ENCODE measurements around the gene RBBP5. TPM values are rescaled to one million over a fixed set of nuclear protein-coding genes. Genes with fewer than 3 reads are reported as not detected.
A peak's percentile ranks its signal among the peaks of the same experiment; 100 is the strongest.

The RBBP5 gene
- total RNA-seq, 4 donors from 2014 or later, result 12.8 to 21.5 (median 19.0) TPM

GRCh38 chr1:205084360-205084759 lies 37.4 kb downstream of the RBBP5 start, which contains the start of gene TMEM81:
TSS of gene TMEM81 (minus strand) at chr1:205084460. CDS start at chr1:205084320, 140 bp downstream.
- Histone ChIP-seq H3K9me3 (no peaks in the 10 kb centered on the region), H3K27ac (no peak within 1 kb of the TSS), H3K4me3 (no peak within 1 kb of the TSS), H3K4me1 (no peaks in the 10 kb centered on the region), H3K27me3 (no peaks in the 10 kb centered on the region), H3K36me3 (peaks cover 53% of the 10 kb centered on the region)
- TF ChIP-seq POLR2A (IDR thresholded peaks at IDR 0.05) (no peak), CTCF (IDR thresholded peaks at IDR 0.05) (no peak), POLR2AphosphoS5 (IDR thresholded peaks at IDR 0.05) (no peak), EP300 (IDR thresholded peaks at IDR 0.05) (no peak)
- 86% methylated on average over 2 of the region's 2 CpGs for WGBS
- no peak for DNase-seq (ENCODE audit: low spot score in 2 of 2)

- H3K4me3 ChIP-seq, result no peak overlapping the region
- WGBS, result 86% methylated on average over 4 of the region's 4 CpGs
- no peak overlapping the region for H3K27ac ChIP-seq
- H3K9me3 ChIP-seq, result no peaks in the 10 kb centered on the region
- DNase-seq (ENCODE audit: low spot score in 2 of 2), result no peak
- peaks cover 33% of the 10 kb centered on the region for H3K36me3 ChIP-seq
- TF ChIP-seq POLR2A (IDR thresholded peaks at IDR 0.05) (no peak), EP300 (IDR thresholded peaks at IDR 0.05) (no peak), CTCF (IDR thresholded peaks at IDR 0.05) (no peak), POLR2AphosphoS5 (IDR thresholded peaks at IDR 0.05) (no peak)
- H3K4me1 ChIP-seq, result peaks cover 10% of the 10 kb centered on the region
- H3K27me3 ChIP-seq, result no peaks in the 10 kb centered on the region
Measured at GRCh38 chr1:205082431-205082830, 39.3 kb downstream of the RBBP5 start.

- H3K27me3 ChIP-seq, result no peaks in the 10 kb centered on the region
- peak overlapping the region; percentile 51 for H3K27ac ChIP-seq
- H3K9me3 ChIP-seq, result no peaks in the 10 kb centered on the region
- TF ChIP-seq EP300 (IDR thresholded peaks at IDR 0.05) (no peak), POLR2AphosphoS5 (IDR thresholded peaks at IDR 0.05) (no peak), CTCF (IDR thresholded peaks at IDR 0.05) (no peak)
- WGBS, result 63% methylated on average over 1 of the region's 1 CpG
- H3K4me3 ChIP-seq, result no peak overlapping the region
- no peak for DNase-seq (ENCODE audit: low spot score in 2 of 2)
- H3K36me3 ChIP-seq, result no peaks in the 10 kb centered on the region
- peaks cover 36% of the 10 kb centered on the region for H3K4me1 ChIP-seq
Measured at GRCh38 chr1:205077934-205078311, 43.9 kb downstream of the RBBP5 start.

- no peak for DNase-seq (ENCODE audit: low spot score in 2 of 2)
- no peak for TF ChIP-seq POLR2A (IDR thresholded peaks at IDR 0.05)
- no peak for TF ChIP-seq CTCF (IDR thresholded peaks at IDR 0.05)
- TF ChIP-seq EP300 (IDR thresholded peaks at IDR 0.05), result no peak
- TF ChIP-seq POLR2AphosphoS5 (IDR thresholded peaks at IDR 0.05), result no peak
- peak overlapping the region; percentile 51 for H3K27ac ChIP-seq
- H3K9me3 ChIP-seq, result no peaks in the 10 kb centered on the region
- no peaks in the 10 kb centered on the region for H3K27me3 ChIP-seq
- no peaks in the 10 kb centered on the region for H3K36me3 ChIP-seq
- peaks cover 36% of the 10 kb centered on the region for H3K4me1 ChIP-seq
- H3K4me3 ChIP-seq, result no peak overlapping the region
- WGBS, result 84% methylated on average over 7 of the region's 7 CpGs
Measured at GRCh38 chr1:205077158-205077933, 44.4 kb downstream of the RBBP5 start.

GRCh38 chr1:205076245-205076761 lies 45.5 kb downstream of the RBBP5 start:
- no peak for DNase-seq (ENCODE audit: low spot score in 2 of 2)
- Histone ChIP-seq H3K4me1 (peaks cover 36% of the 10 kb centered on the region), H3K9me3 (no peaks in the 10 kb centered on the region), H3K36me3 (no peaks in the 10 kb centered on the region), H3K4me3 (no peak overlapping the region), H3K27me3 (no peaks in the 10 kb centered on the region), H3K27ac (no peak overlapping the region)
- TF ChIP-seq CTCF (IDR thresholded peaks at IDR 0.05) (no peak), POLR2A (IDR thresholded peaks at IDR 0.05) (no peak), EP300 (IDR thresholded peaks at IDR 0.05) (no peak), POLR2AphosphoS5 (IDR thresholded peaks at IDR 0.05) (no peak)
- WGBS, result 77% methylated on average over 4 of the region's 4 CpGs
